HG03045 (cell line): ENCODE measurements around the gene NYAP2.

Experiments used
- ATAC-seq: cut with Tn5 transposase; IDR thresholded peaks from one replicate; pipeline ENCODE4 v1.9.1; 2021; ENCODE audit warnings: mild to moderate bottlenecking, moderate library complexity; ENCODE audit not compliant: unreplicated experiment

The NYAP2 gene

GRCh38 chr2:225693259-225693658 lies 293.7 kb downstream of the NYAP2 start:
- ATAC-seq: no peak

DNA sequence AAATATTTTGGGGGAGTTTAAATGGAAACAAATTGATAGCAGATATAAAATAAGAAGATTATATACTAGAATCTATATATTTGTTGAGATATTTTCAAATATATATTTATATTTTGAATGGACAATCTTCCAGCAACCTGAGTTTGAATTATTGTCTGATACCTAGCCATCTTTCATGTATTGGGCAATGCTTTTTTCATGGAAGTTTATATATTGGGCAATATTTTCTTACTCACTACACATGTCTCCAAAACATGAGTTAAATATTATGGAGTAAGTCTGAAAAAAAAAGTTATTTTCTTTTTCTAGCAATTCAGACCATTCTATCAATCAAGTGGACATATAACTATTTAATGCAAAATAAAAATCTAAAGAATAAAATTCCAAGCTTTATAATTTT lies 295.2 kb downstream of the NYAP2 start:
- no peak for ATAC-seq

DNA sequence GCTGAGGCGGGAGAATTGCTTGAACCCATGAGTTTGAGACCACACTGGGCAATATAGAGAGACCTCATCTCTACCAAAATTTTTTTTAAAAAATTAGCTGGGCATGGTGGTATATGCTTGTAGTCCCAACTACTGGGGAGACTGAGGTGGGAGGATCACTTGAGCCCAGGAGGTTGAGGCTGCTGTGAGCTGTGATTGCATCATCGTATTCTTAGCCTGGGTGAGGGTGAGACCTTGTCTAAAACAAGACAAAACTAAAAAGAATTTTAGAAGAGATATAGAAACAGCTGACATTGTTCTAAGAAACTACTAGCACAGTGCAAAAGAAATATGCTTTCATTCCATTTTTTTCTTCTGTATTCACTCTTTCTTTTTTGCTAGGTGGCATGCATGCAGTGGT lies 298.4 kb downstream of the NYAP2 start:
- ATAC-seq: no peak
